SU-DHL-6 (cell line): ENCODE data around the gene C18orf32.

ENCODE experiments used
- EZH2phosphoT487 ChIP-seq: fragments of 200-600 bp; sonication (generic), shearing (Covaris generic); conservative IDR thresholded peaks from 2 replicates; pipeline ENCODE4 v1.6.1; 2018; ENCODE audit warnings: mild to moderate bottlenecking, antibody characterized with exemption, low read length, moderate library complexity, mixed read lengths
- TF ChIP-seq, protein P1 (sequence below): fragments of 200-600 bp; sonication (generic); IDR thresholded peaks from one replicate; pipeline ENCODE4 v1.5.1; 2017; ENCODE audit warnings: antibody characterized with exemption, mild to moderate bottlenecking, low read length, moderate library complexity; ENCODE audit not compliant: insufficient read depth, poor library complexity, severe bottlenecking

- TF ChIP-seq, protein P1, sequence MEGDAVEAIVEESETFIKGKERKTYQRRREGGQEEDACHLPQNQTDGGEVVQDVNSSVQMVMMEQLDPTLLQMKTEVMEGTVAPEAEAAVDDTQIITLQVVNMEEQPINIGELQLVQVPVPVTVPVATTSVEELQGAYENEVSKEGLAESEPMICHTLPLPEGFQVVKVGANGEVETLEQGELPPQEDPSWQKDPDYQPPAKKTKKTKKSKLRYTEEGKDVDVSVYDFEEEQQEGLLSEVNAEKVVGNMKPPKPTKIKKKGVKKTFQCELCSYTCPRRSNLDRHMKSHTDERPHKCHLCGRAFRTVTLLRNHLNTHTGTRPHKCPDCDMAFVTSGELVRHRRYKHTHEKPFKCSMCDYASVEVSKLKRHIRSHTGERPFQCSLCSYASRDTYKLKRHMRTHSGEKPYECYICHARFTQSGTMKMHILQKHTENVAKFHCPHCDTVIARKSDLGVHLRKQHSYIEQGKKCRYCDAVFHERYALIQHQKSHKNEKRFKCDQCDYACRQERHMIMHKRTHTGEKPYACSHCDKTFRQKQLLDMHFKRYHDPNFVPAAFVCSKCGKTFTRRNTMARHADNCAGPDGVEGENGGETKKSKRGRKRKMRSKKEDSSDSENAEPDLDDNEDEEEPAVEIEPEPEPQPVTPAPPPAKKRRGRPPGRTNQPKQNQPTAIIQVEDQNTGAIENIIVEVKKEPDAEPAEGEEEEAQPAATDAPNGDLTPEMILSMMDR: no peak
- TF ChIP-seq EZH2phosphoT487: no peak
Observed at GRCh38 chr18:49432602-49433001, 54.4 kb downstream of the C18orf32 start.
